HepG2 (cell line): Measurements from ENCODE around the gene CACNA1G. TPM values are rescaled to one million over a fixed set of nuclear protein-coding genes. Genes with fewer than 3 reads are reported as not detected.
A peak's percentile ranks its signal among the peaks of the same experiment; 100 is the strongest.

Experiments used
- ATF2 ChIP-seq: sonication (generic); formaldehyde crosslinking; IDR thresholded peaks from 2 replicates; pipeline ENCODE4 v1.4.0; 2020; ENCODE audit warnings: missing genetic modification reagents
- CHD2 ChIP-seq: IDR thresholded peaks from 2 replicates; pipeline ENCODE4 v1.6.1; 2011; ENCODE audit warnings: low read depth, low read length, improper control_type of control experiment
- ESRRA ChIP-seq: sonication (generic); formaldehyde crosslinking; IDR thresholded peaks from 2 replicates; pipeline ENCODE4 v1.5.1; 2020; ENCODE audit warnings: mild to moderate bottlenecking, low read depth, missing genetic modification reagents
- FLYWCH1 ChIP-seq: sonication (generic); formaldehyde crosslinking; IDR thresholded peaks from 2 replicates; pipeline ENCODE4 v1.8.1; 2023; ENCODE audit warnings: mild to moderate bottlenecking, missing genetic modification reagents
- FOSL2 ChIP-seq: sonication (generic); formaldehyde crosslinking; IDR thresholded peaks from 2 replicates; pipeline ENCODE4 v1.4.0; 2020; ENCODE audit warnings: missing genetic modification reagents
- HHEX ChIP-seq: IDR thresholded peaks from 2 replicates; pipeline ENCODE4 v1.6.1; 2016; ENCODE audit warnings: control low read depth
- IRF1 ChIP-seq: sonication (generic); formaldehyde crosslinking; IDR thresholded peaks from 2 replicates; pipeline ENCODE4 v1.4.0; 2020; ENCODE audit warnings: low read depth, mild to moderate bottlenecking, missing genetic modification reagents
- MXD1 ChIP-seq: sonication (generic); formaldehyde crosslinking; IDR thresholded peaks from 2 replicates; pipeline ENCODE4 v1.4.0; 2020; ENCODE audit warnings: mild to moderate bottlenecking, missing genetic modification reagents
- NR2C2 ChIP-seq: sonication (generic); formaldehyde crosslinking; IDR thresholded peaks from 2 replicates; pipeline ENCODE4 v1.4.0; 2020; ENCODE audit warnings: missing genetic modification reagents, mild to moderate bottlenecking, moderate library complexity, borderline replicate concordance
- NR2F1 ChIP-seq, 2 experiments: fragments of 450-650 bp in 1 of 2; formaldehyde crosslinking in 1 of 2; IDR thresholded peaks; 2 replicates each; pipeline versions ENCODE4 v1.5.0 to v1.6.1; 2016 to 2020; ENCODE audit warnings: mild to moderate bottlenecking in 1 of 2, missing compliant biosample characterization in 1 of 2, missing genetic modification reagents in 1 of 2, moderate library complexity in 1 of 2
- NR2F2 ChIP-seq: IDR thresholded peaks from 2 replicates; pipeline ENCODE4 v1.6.1; 2012; ENCODE audit warnings: low read depth, inconsistent platforms, borderline replicate concordance
- NR2F6 ChIP-seq, 2 experiments: IDR thresholded peaks; 2 replicates each; pipeline ENCODE4 v1.6.1; 2016; ENCODE audit warnings: antibody characterized with exemption in 1 of 2, mild to moderate bottlenecking in 1 of 2
- PATZ1 ChIP-seq: sonication (generic); formaldehyde crosslinking; IDR thresholded peaks from 2 replicates; pipeline ENCODE4 v1.4.0; 2020; ENCODE audit warnings: missing genetic modification reagents
- PAXIP1 ChIP-seq: sonication (generic); formaldehyde crosslinking; conservative IDR thresholded peaks from 2 replicates; pipeline ENCODE4 v1.4.0; 2020; ENCODE audit warnings: mild to moderate bottlenecking, missing genetic modification reagents, moderate library complexity
- PHF5A ChIP-seq: IDR thresholded peaks from one replicate; pipeline ENCODE4 v1.6.1; 2018; ENCODE audit warnings: low read depth, missing genetic modification reagents; ENCODE audit not compliant: unreplicated experiment
- RXRB ChIP-seq: IDR thresholded peaks from 2 replicates; pipeline ENCODE4 v1.6.1; 2016; ENCODE audit warnings: borderline replicate concordance, missing genetic modification reagents, missing compliant biosample characterization
- SOX6 ChIP-seq, 2 experiments: fragments of 450-650 bp in 1 of 2; sonication (generic) in 1 of 2; formaldehyde crosslinking in 1 of 2; IDR thresholded peaks; 2 replicates each; pipeline versions ENCODE4 v1.4.0 to v1.6.1; 2017 to 2020; ENCODE audit warnings: antibody characterized with exemption in 1 of 2, mild to moderate bottlenecking in 1 of 2, missing genetic modification reagents in 1 of 2
- YEATS2 ChIP-seq: sonication (generic); formaldehyde crosslinking; IDR thresholded peaks from 2 replicates; pipeline ENCODE4 v1.4.0; 2020; ENCODE audit warnings: missing genetic modification reagents, borderline replicate concordance
- ZNF350 ChIP-seq: sonication (generic); formaldehyde crosslinking; IDR thresholded peaks from 2 replicates; pipeline ENCODE4 v1.4.0; 2020; ENCODE audit warnings: mild to moderate bottlenecking, low read depth, missing genetic modification reagents, borderline replicate concordance
- polyA plus RNA-seq, 8 experiments: library from polyadenylated mRNA; depleted of rRNA in 3 of 8; stranded (reverse) in 7 of 8; unstranded in 1 of 8; fragments of >200 nt; fragmentation: Illumina TruSeq in 4 of 8; extraction: Trizol in 4 of 8; gene quantifications; 2 replicates each; pipeline versions ENCODE4 v1.2.1 to v1.2.3, GENCODE V29; 2011 to 2016; ENCODE audit warnings: low read depth in 4 of 8, missing spikeins in 1 of 8, mixed read lengths in 1 of 8; ENCODE audit not compliant: insufficient read depth in 1 of 8
- total RNA-seq, 5 experiments: library from RNA; depleted of rRNA; stranded (reverse); fragments of >200 nt; fragmentation: Illumina TruSeq; extraction: Trizol; gene quantifications; 2 replicates each; pipeline ENCODE4 v1.2.3, GENCODE V29; 2016; ENCODE audit warnings: low read depth in 1 of 5

Gene CACNA1G
- total and polyA plus RNA-seq, 2 of the 13 experiments (the other 11 are each of a cell fraction or from before 2014, with no cell fraction given): 0.02 TPM; not detected in 1

- no peak for TF ChIP-seq MXD1 (CRISPR knock-in tag)
- TF ChIP-seq ZNF350 (CRISPR knock-in tag): no peak
- no peak for TF ChIP-seq IRF1
- TF ChIP-seq CHD2: 0 out of 2 replicates have a peak, but pooled peaks have one; percentile 10
- 0 out of 2 replicates have a peak, but pooled peaks have one; percentile 4 for TF ChIP-seq HHEX
- peak; percentile 50 to 95; a peak in 3 of 4 replicates for TF ChIP-seq NR2F1 (CRISPR knock-in tag; IDR thresholded peaks at IDR 0.05)
- 0 out of 2 replicates have a peak, but pooled peaks have one; percentile 28 for TF ChIP-seq ATF2 (CRISPR knock-in tag)
- peak; percentile 92 for TF ChIP-seq NR2F6 (IDR thresholded peaks at IDR 0.05)
- TF ChIP-seq NR2F6 (CRISPR knock-in tag; IDR thresholded peaks at IDR 0.05): peak; percentile 73
- TF ChIP-seq PHF5A (CRISPR knock-in tag): no peak
- TF ChIP-seq SOX6 (IDR thresholded peaks at IDR 0.05): no peak
- peak; percentile 5; the same call in 1 of the 2 replicates for TF ChIP-seq SOX6 (CRISPR knock-in tag; IDR thresholded peaks at IDR 0.05)
- no peak for TF ChIP-seq FLYWCH1 (CRISPR knock-in tag)
- peak; percentile 86 for TF ChIP-seq NR2F2
- TF ChIP-seq RXRB (CRISPR knock-in tag): peak; percentile 61; the same call in 1 of the 2 replicates
- TF ChIP-seq NR2C2: peak; percentile 68; the same call in 1 of the 2 replicates
- TF ChIP-seq ESRRA (CRISPR knock-in tag): peak; percentile 54; the same call in 1 of the 2 replicates
- TF ChIP-seq YEATS2 (CRISPR knock-in tag): no peak
- 0 out of 2 replicates have a peak, but pooled peaks have one; percentile 19 for TF ChIP-seq PAXIP1
- TF ChIP-seq PATZ1 (CRISPR knock-in tag): peak; percentile 37; the same call in 1 of the 2 replicates
- TF ChIP-seq FOSL2 (CRISPR knock-in tag): peak; percentile 76
Measured at GRCh38 chr17:50668025-50668837, 107.7 kb downstream of the CACNA1G start (continued).
